Activated CD8-positive, alpha-beta T cell treated with anti-CD3 and anti-CD28 coated beads for 36 hours (primary cell): ENCODE measurements around the gene RNF32. TPM values are rescaled to one million over a fixed set of nuclear protein-coding genes. Genes with fewer than 3 reads are reported as not detected.
"Not testable (repeated sequence)": the region's sequence is repeated elsewhere in the genome, so short reads cannot be mapped to it uniquely, and the experiment has no call there.

Experiments used
- ATAC-seq: fragments of 200-7000 bp; cut with Tn5 transposase; one replicate; pipeline ENCODE4 v1.10.0; 2021; ENCODE audit warnings: mild to moderate bottlenecking, moderate library complexity
- CTCF ChIA-PET: fragments of 350-600 bp; sonication (Branson Sonifier 250); formaldehyde crosslinking; loops from one replicate; lab custom pipeline; 2021; ENCODE audit warnings: antibody characterized with exemption; lab: Charles Lee
- POLR2A ChIA-PET: fragments of 350-600 bp; sonication (Branson Sonifier 250); formaldehyde crosslinking; loops from one replicate; lab custom pipeline; 2021; ENCODE audit warnings: antibody characterized with exemption; lab: Charles Lee
- DNase-seq: peaks from one replicate; pipeline ENCODE4 v3.0.0-alpha.2; 2020
- H3K27ac Mint-ChIP-seq: one replicate; pipeline ENCODE4 v1.8.0; 2021; ENCODE audit warnings: mild to moderate bottlenecking, mixed read lengths
- H3K27me3 Mint-ChIP-seq: one replicate; pipeline ENCODE4 v1.8.0; 2021; ENCODE audit warnings: mixed read lengths
- H3K36me3 Mint-ChIP-seq: one replicate; pipeline ENCODE4 v1.8.0; 2021; ENCODE audit warnings: low read depth, mixed read lengths
- H3K4me1 Mint-ChIP-seq: one replicate; pipeline ENCODE4 v1.8.0; 2021; ENCODE audit warnings: low read depth, mixed read lengths
- H3K4me3 Mint-ChIP-seq: one replicate; pipeline ENCODE4 v1.8.0; 2021; ENCODE audit warnings: mild to moderate bottlenecking, moderate library complexity, mixed read lengths
- H3K9me3 Mint-ChIP-seq: one replicate; pipeline ENCODE4 v1.8.0; 2021; ENCODE audit warnings: mixed read lengths
- intact Hi-C: fragments of 100-400 bp; cut with micrococcal nuclease; formaldehyde crosslinking; loops from one replicate; pipeline ENCODE4 v1.10.0; 2022
- total RNA-seq, 2 experiments: library from RNA; stranded (reverse); gene quantifications; one replicate each; pipeline ENCODE4 v1.2.3, GENCODE V29; 2021
- TF ChIP-seq, protein P1 (sequence below): fragments of 200-600 bp; IDR thresholded peaks from one replicate; pipeline ENCODE4 v1.8.0; 2022; ENCODE audit warnings: antibody characterized with exemption, mild to moderate bottlenecking

The RNF32 gene
- total RNA-seq, 2 experiments from 2014 or later: 0.43 TPM

GRCh38 chr7:156692849-156693248 is 52.3 kb downstream of the RNF32 start:
- no peak for ATAC-seq
- no peak for DNase-seq
- intact Hi-C loops: no loop called here
- Mint-ChIP-seq H3K36me3 (peaks cover 36% of the 10 kb centered on the region), H3K4me1 (peaks cover 7% of the 10 kb centered on the region), H3K27ac (no peak overlapping the region), H3K27me3 (no peaks in the 10 kb centered on the region), H3K4me3 (no peak overlapping the region), H3K9me3 (peaks cover 23% of the 10 kb centered on the region)
- ChIA-PET CTCF (no interaction called here), POLR2A (no interaction called here)
- TF ChIP-seq, protein P1, sequence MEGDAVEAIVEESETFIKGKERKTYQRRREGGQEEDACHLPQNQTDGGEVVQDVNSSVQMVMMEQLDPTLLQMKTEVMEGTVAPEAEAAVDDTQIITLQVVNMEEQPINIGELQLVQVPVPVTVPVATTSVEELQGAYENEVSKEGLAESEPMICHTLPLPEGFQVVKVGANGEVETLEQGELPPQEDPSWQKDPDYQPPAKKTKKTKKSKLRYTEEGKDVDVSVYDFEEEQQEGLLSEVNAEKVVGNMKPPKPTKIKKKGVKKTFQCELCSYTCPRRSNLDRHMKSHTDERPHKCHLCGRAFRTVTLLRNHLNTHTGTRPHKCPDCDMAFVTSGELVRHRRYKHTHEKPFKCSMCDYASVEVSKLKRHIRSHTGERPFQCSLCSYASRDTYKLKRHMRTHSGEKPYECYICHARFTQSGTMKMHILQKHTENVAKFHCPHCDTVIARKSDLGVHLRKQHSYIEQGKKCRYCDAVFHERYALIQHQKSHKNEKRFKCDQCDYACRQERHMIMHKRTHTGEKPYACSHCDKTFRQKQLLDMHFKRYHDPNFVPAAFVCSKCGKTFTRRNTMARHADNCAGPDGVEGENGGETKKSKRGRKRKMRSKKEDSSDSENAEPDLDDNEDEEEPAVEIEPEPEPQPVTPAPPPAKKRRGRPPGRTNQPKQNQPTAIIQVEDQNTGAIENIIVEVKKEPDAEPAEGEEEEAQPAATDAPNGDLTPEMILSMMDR: no peak

- ATAC-seq (no peak), DNase-seq (no peak)
- H3K4me3 Mint-ChIP-seq: no peak overlapping the region
- peaks cover 7% of the 10 kb centered on the region for H3K4me1 Mint-ChIP-seq
- peaks cover 25% of the 10 kb centered on the region for H3K9me3 Mint-ChIP-seq
- H3K27ac Mint-ChIP-seq: no peak overlapping the region
- TF ChIP-seq, protein P1: no peak
- intact Hi-C loops: no loop called here
- H3K36me3 Mint-ChIP-seq: peaks cover 43% of the 10 kb centered on the region
- POLR2A ChIA-PET: interaction anchor here (1.2 kb wide), 1 partner anchor 23 kb away, joined by 3 read pairs; no protein-coding TSS in a partner anchor
- CTCF ChIA-PET: interaction anchor here (1.1 kb wide), 1 partner anchor 11 kb away, joined by 3 read pairs; no protein-coding TSS in a partner anchor
- no peaks in the 10 kb centered on the region for H3K27me3 Mint-ChIP-seq
Observed at GRCh38 chr7:156693627-156694026, 53.1 kb downstream of the RNF32 start.

- DNase-seq, POLR2A ChIA-PET, H3K27ac Mint-ChIP-seq, H3K27me3 Mint-ChIP-seq, ATAC-seq, H3K4me3 Mint-ChIP-seq, CTCF ChIA-PET, intact Hi-C loops, H3K4me1 Mint-ChIP-seq: not testable (repeated sequence)
- Mint-ChIP-seq H3K9me3 (peaks cover 32% of the 10 kb centered on the region), H3K36me3 (peaks cover 64% of the 10 kb centered on the region)
Observed at GRCh38 chr7:156697283-156697682, 56.7 kb downstream of the RNF32 start.

GRCh38 chr7:156698512-156698911 is 57.9 kb downstream of the RNF32 start:
- CTCF ChIA-PET, H3K4me1 Mint-ChIP-seq, POLR2A ChIA-PET: not testable (repeated sequence)

DNA sequence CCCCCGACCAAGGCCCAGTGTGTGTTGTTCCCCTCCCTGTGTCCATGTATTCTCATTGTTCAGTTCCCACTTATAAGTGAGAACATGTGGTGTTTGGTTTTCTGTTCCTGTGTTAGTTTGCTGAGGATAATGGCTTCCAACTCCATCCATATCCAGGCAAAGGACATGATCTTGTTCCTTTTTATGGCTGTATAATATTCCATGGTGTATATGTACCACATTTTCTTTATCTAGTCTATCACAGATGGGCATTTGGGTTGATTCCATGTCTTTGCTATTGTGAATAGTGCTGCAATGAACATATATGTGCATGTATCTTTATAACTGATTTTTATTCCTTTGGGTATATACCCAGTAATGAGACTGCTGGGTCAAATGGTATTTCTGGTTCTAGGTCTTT is 61.2 kb downstream of the RNF32 start:
- intact Hi-C loops, H3K27ac Mint-ChIP-seq, H3K4me1 Mint-ChIP-seq, CTCF ChIA-PET, ATAC-seq, DNase-seq, H3K4me3 Mint-ChIP-seq, H3K27me3 Mint-ChIP-seq, POLR2A ChIA-PET: not testable (repeated sequence)
- peaks cover 27% of the 10 kb centered on the region for H3K9me3 Mint-ChIP-seq
- H3K36me3 Mint-ChIP-seq: peaks cover 70% of the 10 kb centered on the region

More at GRCh38 chr7:156698512-156698911, 57.9 kb downstream of the RNF32 start:
- DNase-seq, H3K4me3 Mint-ChIP-seq, ATAC-seq, intact Hi-C loops, H3K27ac Mint-ChIP-seq, H3K27me3 Mint-ChIP-seq: not testable (repeated sequence)
- peaks cover 66% of the 10 kb centered on the region for H3K36me3 Mint-ChIP-seq
- H3K9me3 Mint-ChIP-seq: peaks cover 33% of the 10 kb centered on the region

GRCh38 chr7:156702399-156702798 is 61.8 kb downstream of the RNF32 start:
- Mint-ChIP-seq H3K36me3 (peaks cover 68% of the 10 kb centered on the region), H3K27ac (no peak overlapping the region), H3K9me3 (peaks cover 21% of the 10 kb centered on the region), H3K27me3 (no peaks in the 10 kb centered on the region), H3K4me1 (peaks cover 10% of the 10 kb centered on the region), H3K4me3 (no peak overlapping the region)
- DNase-seq: no peak
- TF ChIP-seq, protein P1: no peak
- intact Hi-C loops: no loop called here
- ATAC-seq: no peak
- ChIA-PET POLR2A (no interaction called here), CTCF (interaction anchor here (0.6 kb wide), 1 partner anchor 35 kb away, joined by 3 read pairs; no protein-coding TSS in a partner anchor)
